Measurements from ENCODE around the gene RHOV. TPM values are rescaled to one million over a fixed set of nuclear protein-coding genes. Genes with fewer than 3 reads are reported as not detected.

The RHOV gene
- total RNA-seq = not detected in 2 replicates

GRCh38 chr15:40873694-40874561 lies at the start of gene RHOV:
TSS of gene RHOV (minus strand) at chr15:40874234. CDS start at chr15:40874139, 95 bp downstream.

GRCh38 chr15:40893733-40894680 lies 20.0 kb upstream of the RHOV start, which contains the start of gene VPS18:
TSS of gene VPS18 (plus strand) at chr15:40894450. CDS start at chr15:40894769, 319 bp downstream.

GRCh38 chr15:40843885-40844695 lies 29.9 kb downstream of the RHOV start, which contains the start of gene SPINT1:
TSS of gene SPINT1 (plus strand) at chr15:40844048. CDS start at chr15:40844555, 507 bp downstream.

GRCh38 chr15:40828447-40829036 lies 45.5 kb downstream of the RHOV start, which contains the start of gene PPP1R14D:
TSS of gene PPP1R14D (minus strand) at chr15:40828708. CDS start at chr15:40828641, 67 bp downstream.

Other genes starting within 250 kb of the RHOV start
- gene RAD51, start 179.1 kb downstream of the RHOV start, total RNA-seq = 1.1 and 14.2 TPM in 2 replicates
- gene RMDN3, start 119.0 kb downstream of the RHOV start, total RNA-seq = 29.6 and 40.5 TPM in 2 replicates
- gene GCHFR, start 110.2 kb downstream of the RHOV start, total RNA-seq = 0.38 and 2.0 TPM in 2 replicates
- not detected in 2 replicates for gene C15orf62, start 104.3 kb downstream of the RHOV start, total RNA-seq
- gene ZFYVE19, start 67.1 kb downstream of the RHOV start, total RNA-seq = 13.5 and 21.7 TPM in 2 replicates
- 11.0 and 26.6 TPM in 2 replicates for gene DNAJC17, start 66.8 kb downstream of the RHOV start, total RNA-seq
- not detected in 2 replicates for gene PPP1R14D, start 45.5 kb downstream of the RHOV start, total RNA-seq
- 0.28 and 0.58 TPM in 2 replicates for gene SPINT1, start 30.2 kb downstream of the RHOV start, total RNA-seq
- 47.9 and 49.5 TPM in 2 replicates for gene VPS18, start 20.2 kb upstream of the RHOV start, total RNA-seq
- 0.28 and 0.38 TPM in 2 replicates for gene DLL4, start 55.1 kb upstream of the RHOV start, total RNA-seq
- gene CHAC1, start 79.2 kb upstream of the RHOV start, total RNA-seq = 3.9 and 6.5 TPM in 2 replicates
- gene INO80, start 242.0 kb upstream of the RHOV start, total RNA-seq = 27.6 and 30.9 TPM in 2 replicates

Data from regular cardiac myocyte (primary cell).